Activated CD4-positive, alpha-beta T cell treated with anti-CD3 and anti-CD28 coated beads, Interleukin-2, Interleukin-4, amounts not matched to agents 100 ng/mL and 50 ng/mL, durations not matched to agents 16 hours and 8 hours (primary cell): ENCODE results near the gene SLX4IP.

ENCODE experiments used
- DNase-seq: peaks from one replicate; pipeline ENCODE4 v3.0.0-alpha.2; 2020; ENCODE audit warnings: low spot score

Gene SLX4IP

DNA sequence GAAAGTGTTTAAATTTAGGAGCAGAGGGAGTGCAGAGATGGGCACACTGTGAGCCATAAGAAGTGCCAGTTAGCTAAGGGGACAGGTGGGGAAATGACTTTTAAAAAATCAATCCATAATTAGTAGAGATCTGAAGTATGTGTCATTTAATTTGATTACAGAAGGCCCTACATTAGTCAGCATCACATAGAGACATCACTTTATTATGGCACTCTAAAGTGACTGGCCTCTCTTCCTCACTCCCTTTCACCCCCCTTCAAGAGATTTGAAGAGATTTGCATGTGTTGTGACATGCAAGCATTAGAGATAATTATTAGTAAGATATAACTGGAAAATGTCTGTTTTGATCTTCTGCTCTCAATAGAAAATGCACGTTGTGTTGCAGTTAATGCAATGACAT, 86.7 kb downstream of the SLX4IP start:
- DNase-seq = no peak

- DNase-seq = no peak
Measured at GRCh38 chr20:10522328-10522727, 87.2 kb downstream of the SLX4IP start.

GRCh38 chr20:10523443-10523842, 88.3 kb downstream of the SLX4IP start:
- DNase-seq = no peak

DNA sequence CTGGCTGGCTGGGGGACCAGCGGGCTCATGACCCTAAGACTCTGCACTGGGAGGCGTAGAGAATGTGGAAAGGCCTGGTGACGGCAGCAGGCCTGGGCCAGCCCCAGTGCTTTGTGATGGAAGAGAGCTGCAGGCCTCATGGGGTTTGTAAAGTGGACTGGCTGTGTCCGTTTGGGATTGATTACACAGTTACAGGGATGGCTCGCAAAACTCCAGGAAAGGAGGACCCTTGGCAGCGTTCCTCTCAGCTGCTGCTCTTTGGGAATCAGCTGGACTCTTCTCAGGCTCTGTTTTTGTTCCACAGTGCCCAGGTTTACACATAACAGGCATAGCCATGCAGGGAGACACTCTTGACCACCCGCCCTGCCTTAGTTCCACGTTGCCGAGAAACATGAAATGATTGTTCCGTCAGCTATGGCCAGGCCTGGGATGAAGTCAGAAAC, 89.0 kb downstream of the SLX4IP start:
- DNase-seq = no peak

DNA sequence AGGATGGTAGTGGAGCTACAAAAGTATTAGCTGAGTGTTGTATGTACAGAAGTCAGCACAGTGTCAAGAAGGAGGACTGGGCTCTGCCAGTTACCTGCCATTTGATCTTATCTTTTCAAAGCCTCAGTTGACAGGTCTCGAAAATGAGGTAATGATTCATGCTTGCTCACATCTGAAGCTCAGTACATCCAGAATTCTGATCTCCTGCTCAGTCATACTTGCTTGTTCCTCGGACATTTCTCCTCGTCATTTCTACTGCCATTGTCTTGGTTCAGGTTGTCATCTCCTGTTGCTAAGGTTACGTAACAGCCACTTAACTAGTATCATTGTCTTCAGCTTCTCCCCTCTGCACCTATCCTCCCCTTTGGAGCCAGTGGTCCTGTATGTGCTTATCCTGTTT, 89.5 kb downstream of the SLX4IP start:
- peak; percentile 43 for DNase-seq

GRCh38 chr20:10527781-10528180, 92.7 kb downstream of the SLX4IP start:
- DNase-seq = no peak

GRCh38 chr20:10530883-10531282, 95.8 kb downstream of the SLX4IP start:
- DNase-seq = no peak

DNA sequence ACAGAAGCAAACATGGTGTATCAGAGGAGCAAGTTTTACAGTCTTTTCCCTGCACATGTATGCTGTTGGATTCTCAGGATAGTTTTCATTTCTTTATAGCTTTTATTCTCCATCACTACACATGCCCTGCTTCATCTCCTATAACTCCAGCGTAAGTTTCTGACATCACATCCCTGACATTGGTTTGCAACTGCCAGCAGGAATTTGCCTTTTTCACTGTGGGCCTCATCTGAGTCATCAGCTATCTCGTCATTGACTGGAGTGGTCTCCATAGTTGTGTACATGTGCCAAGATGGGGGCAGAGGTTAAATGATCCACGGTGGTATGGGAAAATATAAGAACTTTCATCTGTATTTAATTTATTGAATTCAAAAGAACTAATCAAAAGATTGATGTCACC, 96.7 kb downstream of the SLX4IP start:
- DNase-seq = no peak

DNA sequence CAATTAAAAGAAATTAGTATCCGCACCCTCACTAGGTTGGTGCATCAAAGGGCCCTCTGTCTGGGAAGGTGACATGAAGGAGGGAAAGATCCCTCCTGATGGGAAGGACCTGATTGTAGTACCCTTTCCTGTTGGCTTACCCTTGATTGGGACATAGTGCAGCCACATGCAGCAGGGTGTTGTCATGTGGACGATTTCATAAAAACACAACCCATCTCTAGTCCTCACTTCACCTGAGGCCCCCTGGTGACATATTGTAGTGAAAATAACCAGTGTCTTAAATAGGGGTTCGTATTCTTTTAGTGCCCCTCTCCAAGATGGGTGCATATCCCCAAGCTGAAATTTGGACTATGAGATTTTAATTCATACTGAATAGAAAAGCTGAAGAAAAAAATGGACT, 97.3 kb downstream of the SLX4IP start:
- DNase-seq = no peak

DNA sequence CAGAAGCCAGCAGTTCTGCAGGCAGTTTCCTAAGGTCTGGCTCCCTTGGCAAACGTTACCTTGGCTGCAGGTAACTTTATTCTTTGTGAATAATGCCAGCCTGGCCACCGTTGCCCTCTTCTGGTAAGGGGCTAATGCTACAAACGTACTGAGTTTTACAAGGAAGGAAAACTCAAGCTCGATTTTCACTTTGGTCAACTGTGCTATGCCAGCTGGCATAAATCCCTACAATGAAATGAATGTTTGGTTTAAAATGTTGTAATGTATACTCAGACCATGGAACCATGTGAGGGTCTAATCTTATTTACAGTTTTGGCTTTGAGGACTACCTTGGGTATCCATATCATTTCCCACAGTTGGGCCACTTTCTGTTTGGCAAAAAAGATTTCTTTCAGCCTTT, 101.4 kb downstream of the SLX4IP start:
- peak; percentile 24 for DNase-seq

- DNase-seq = no peak
Measured at GRCh38 chr20:10537850-10538480, 102.9 kb downstream of the SLX4IP start.

- DNase-seq = no peak
Measured at GRCh38 chr20:10538768-10539167, 103.7 kb downstream of the SLX4IP start.

- DNase-seq = no peak
Measured at GRCh38 chr20:10539818-10540553, 104.9 kb downstream of the SLX4IP start.

DNA sequence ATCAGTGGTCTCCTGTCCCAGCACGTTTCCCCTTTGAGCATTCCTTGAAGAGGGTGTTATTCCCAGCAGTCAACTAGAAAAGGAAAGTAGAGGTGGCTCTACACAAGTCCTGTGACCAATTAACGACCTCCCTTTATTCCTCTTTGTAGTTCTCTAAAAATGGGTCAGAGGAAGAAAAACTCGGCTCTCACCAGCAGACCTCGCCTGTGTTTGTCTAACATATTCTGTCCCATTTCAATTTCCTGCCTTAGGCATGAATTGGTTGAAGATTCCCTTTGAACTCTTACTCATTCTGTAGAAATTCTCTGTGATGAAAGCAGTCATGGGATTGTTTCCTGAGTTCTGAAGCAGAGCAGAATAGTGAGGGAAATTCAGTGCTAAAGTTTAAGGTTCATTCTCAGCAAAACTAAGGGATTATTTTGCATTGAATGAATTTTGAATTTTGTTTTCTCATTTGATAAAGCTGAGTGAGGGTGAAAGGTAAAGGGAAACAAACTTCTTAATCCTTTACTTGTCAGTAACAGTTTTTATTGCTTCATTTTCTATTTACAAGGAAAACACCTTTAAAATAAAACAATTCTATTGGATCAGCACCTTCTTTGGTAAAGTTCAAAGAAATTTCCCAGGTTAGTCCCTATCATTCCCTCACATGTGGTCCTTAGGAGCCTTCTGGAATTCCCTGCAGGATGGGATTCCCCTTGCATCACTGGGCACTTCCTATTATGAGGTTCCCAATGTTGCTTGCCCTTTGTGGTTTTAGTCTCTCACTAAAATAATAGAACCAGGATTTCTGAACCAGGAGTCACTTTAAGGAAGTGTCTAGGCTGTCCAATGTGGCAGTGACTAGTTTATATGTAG, 105.8 kb downstream of the SLX4IP start:
- no peak for DNase-seq

DNA sequence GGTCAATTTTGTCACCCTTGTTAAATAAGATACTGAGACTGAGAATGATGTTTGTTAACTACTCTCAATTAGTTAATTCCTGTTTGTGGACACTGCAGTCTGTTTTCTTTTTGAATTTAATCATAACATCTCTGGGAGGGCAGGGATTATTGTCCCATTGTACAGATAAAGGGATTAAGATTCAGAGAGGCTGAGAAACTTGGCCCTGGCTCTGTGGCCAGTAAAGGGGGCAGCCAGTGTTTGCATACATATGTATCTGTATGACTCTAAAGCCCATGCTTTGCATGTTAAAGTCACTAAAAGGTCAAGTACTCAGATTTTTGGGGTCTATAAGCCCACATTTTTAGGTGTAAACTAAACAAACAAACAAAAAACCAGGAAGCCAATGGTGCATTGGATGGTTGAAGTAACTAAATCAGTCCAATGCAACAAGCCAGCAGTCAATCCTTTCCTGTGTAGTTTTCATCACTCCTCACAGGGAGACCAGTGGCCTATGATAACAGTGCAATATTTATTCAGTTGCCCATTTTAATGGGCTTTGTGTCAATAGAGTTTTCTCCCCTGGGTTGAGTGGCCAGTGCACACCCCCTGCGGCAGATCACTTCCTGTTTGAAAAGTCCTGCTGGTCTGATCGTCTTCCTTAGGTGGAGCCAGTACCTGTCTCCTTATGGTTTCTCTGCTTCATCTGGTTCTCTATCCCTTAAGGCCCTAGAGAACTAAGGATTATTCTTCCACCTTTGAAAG, 106.7 kb downstream of the SLX4IP start:
- DNase-seq = no peak

GRCh38 chr20:10542442-10542841, 107.3 kb downstream of the SLX4IP start:
- no peak for DNase-seq

DNA sequence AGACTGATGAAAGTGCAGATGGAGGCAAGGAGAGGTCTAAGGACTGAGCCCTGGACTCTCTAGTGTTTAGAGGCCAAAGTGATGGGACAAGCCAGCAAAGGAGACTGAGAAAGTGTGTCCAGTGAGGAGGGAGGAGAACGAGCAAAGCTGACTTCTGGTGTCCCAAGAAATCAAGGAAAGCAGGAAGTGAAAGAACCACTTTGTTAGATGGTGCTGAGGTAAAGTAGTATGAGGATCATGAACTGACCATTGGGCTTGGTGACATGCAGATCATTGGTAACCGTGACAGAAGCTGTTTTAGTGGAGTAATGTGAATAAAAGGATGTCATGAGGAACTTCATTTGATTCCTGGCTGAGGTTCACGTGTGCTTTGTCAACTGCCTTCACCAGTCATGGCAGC, 108.4 kb downstream of the SLX4IP start:
- DNase-seq = no peak

- DNase-seq = no peak
Measured at GRCh38 chr20:10547276-10548114, 112.4 kb downstream of the SLX4IP start.

GRCh38 chr20:10549511-10549910, 114.4 kb downstream of the SLX4IP start:
- no peak for DNase-seq

DNA sequence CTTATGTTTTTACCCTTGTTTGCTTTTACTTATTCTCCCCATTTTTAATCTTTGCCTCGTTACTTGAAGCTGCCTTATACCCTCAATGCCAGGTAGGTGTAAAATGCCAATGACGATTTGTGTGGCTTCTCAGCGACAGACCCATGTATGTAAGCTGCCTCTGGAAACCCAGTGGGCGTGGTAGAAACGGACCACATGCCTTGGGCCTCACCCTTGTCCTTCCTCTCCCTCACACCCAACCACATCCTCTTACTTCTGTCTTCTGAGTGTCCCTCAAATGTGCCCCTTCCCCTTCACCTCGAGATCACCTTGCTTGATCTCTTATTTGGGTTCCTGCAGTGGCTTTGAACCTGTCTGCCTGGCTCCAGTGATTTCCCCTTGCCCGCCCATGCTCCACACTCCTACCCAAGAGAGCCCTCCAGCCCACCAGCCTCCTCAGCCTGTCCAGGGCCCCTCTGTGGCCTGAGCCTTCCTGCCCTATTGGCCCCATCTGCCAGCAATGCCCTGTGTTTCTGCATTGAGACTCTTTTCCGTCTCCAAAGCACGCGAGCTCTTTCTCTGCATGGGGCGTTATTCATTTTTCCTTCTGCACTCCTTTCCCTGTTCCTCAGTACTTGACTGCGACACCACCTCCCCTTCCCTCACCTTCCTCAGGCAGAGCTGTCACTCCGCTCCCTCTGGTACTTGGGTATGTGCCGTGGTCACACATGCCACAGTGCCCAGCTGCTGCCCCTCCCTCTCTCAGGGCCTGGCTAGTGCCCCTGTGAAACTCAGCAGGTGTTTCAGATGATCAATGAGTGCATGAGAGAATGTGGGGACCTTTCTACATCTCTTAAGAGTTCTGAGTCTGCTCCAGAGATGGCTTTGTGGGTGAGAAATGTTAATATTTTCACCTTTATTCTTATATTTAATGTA, 115.4 kb downstream of the SLX4IP start:
- DNase-seq = no peak
